CD4-positive, alpha-beta memory T cell (primary cell): ENCODE measurements around the gene KDM7A. TPM values are rescaled to one million over a fixed set of nuclear protein-coding genes. Genes with fewer than 3 reads are reported as not detected.

ENCODE experiments used
- CTCF ChIA-PET: fragments of 350-600 bp; sonication (Branson Sonifier 250); formaldehyde crosslinking; loops from one replicate; lab custom pipeline; 2021; ENCODE audit warnings: inconsistent platforms; ENCODE audit not compliant: partially characterized antibody; lab: Charles Lee
- POLR2A ChIA-PET: fragments of 350-600 bp; sonication (Branson Sonifier 250); formaldehyde crosslinking; loops from one replicate; lab custom pipeline; 2021; ENCODE audit not compliant: partially characterized antibody; lab: Charles Lee
- DNase-seq, 5 donors: peaks; one replicate each; pipeline versions ENCODE4 v3.0.0 to v3.0.0-alpha.2; 2020 to 2022; ENCODE audit warnings: mixed read lengths in 1 of 5
- H3K27ac ChIP-seq: one replicate; pipeline ENCODE4 v1.7.0; 2013; ENCODE audit warnings: low read depth, low read length
- H3K27me3 ChIP-seq: 2 replicates; pipeline ENCODE4 v1.7.0; 2013; ENCODE audit warnings: mild to moderate bottlenecking, low read length, moderate library complexity; ENCODE audit not compliant: insufficient read depth
- H3K36me3 ChIP-seq: 2 replicates; pipeline ENCODE4 v1.7.0; 2013; ENCODE audit warnings: mild to moderate bottlenecking, low read length, moderate library complexity; ENCODE audit not compliant: insufficient read depth
- H3K4me1 ChIP-seq: 2 replicates; pipeline ENCODE4 v1.7.0; 2013; ENCODE audit warnings: mild to moderate bottlenecking, low read length, moderate library complexity; ENCODE audit not compliant: insufficient read depth
- H3K4me3 ChIP-seq, 2 donors: one replicate each; pipeline ENCODE4 v1.7.0; 2013; ENCODE audit warnings: low read length in 2 of 2, mild to moderate bottlenecking in 1 of 2
- H3K9me3 ChIP-seq, 2 donors: one replicate each; pipeline ENCODE4 v1.7.0; 2013; ENCODE audit warnings: low read length in 2 of 2, control low read depth in 1 of 2; ENCODE audit not compliant: control insufficient read depth in 1 of 2
- H3K27ac Mint-ChIP-seq, 7 donors: one replicate each; pipeline ENCODE4 v1.8.0; 2020 to 2021; ENCODE audit warnings: mixed read lengths in 7 of 7, mild to moderate bottlenecking in 6 of 7, inconsistent platforms in 3 of 7, moderate library complexity in 3 of 7
- H3K27me3 Mint-ChIP-seq, 2 donors: one replicate each; pipeline ENCODE4 v1.8.0; 2020 to 2021; ENCODE audit warnings: mixed read lengths in 2 of 2
- H3K36me3 Mint-ChIP-seq, 2 donors: one replicate each; pipeline ENCODE4 v1.8.0; 2020 to 2021; ENCODE audit warnings: mixed read lengths in 2 of 2, inconsistent platforms in 1 of 2, mild to moderate bottlenecking in 1 of 2
- H3K4me1 Mint-ChIP-seq, 4 donors: one replicate each; pipeline ENCODE4 v1.8.0; 2020 to 2021; ENCODE audit warnings: mixed read lengths in 4 of 4, mild to moderate bottlenecking in 1 of 4
- H3K4me3 Mint-ChIP-seq, 8 donors: one replicate each; pipeline ENCODE4 v1.8.0; 2020 to 2021; ENCODE audit warnings: mixed read lengths in 8 of 8, mild to moderate bottlenecking in 7 of 8, moderate library complexity in 6 of 8, inconsistent platforms in 3 of 8
- H3K9me3 Mint-ChIP-seq, 8 donors: one replicate each; pipeline ENCODE4 v1.8.0; 2020 to 2021; ENCODE audit warnings: mixed read lengths in 8 of 8, mild to moderate bottlenecking in 5 of 8, inconsistent platforms in 3 of 8, moderate library complexity in 1 of 8
- intact Hi-C: fragments of 100-400 bp; cut with micrococcal nuclease; formaldehyde crosslinking; loops from one replicate; pipeline ENCODE4 v1.15.1; 2023
- polyA plus RNA-seq, 2 donors: library from polyadenylated mRNA; unstranded; fragments of 300-500 nt; fragmentation: Illumina TruSeq; gene quantifications; one replicate each; pipeline ENCODE4 v1.2.3, GENCODE V29; 2021
- total RNA-seq, 2 experiments: library from RNA; stranded (reverse); gene quantifications; one replicate each; pipeline ENCODE4 v1.2.3, GENCODE V29; 2021

KDM7A gene
- total and polyA plus RNA-seq, 4 experiments from 2014 or later = 3.3 to 45.9 (median 23.6) TPM

DNA sequence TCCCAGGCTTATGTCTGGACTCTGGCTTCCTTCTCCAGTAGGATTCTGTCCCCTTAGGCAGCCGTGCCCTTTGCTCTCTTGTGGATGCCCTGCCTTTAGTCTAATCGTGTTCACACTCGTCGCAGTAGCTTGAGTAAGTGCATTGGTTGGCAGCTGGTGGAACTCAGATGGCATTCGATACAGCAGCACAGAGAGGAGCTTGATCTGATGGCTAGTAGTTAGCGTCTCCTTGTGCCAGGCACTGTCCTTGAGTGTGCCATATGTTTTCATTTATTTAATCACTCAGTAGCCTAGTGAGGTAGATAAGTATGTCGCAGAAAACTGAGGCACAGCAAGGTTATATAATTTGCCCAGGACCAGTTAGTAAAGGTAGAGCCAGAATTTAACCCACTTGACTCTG, 95.9 kb downstream of the KDM7A start:
- intact Hi-C loops = no loop called here
- Histone ChIP-seq H3K4me1 (peaks cover 21% of the 10 kb centered on the region), H3K27me3 (no peaks in the 10 kb centered on the region), H3K4me3 (no peak overlapping the region), H3K9me3 (no peaks in the 10 kb centered on the region), H3K27ac (no peak overlapping the region), H3K36me3 (no peaks in the 10 kb centered on the region)
- no peaks in the 10 kb centered on the region for H3K9me3 Mint-ChIP-seq
- ChIA-PET CTCF (no interaction called here), POLR2A (no interaction called here)
- H3K4me1 Mint-ChIP-seq = peaks cover 16 to 31% (median 22%) of the 10 kb centered on the region in 4 donors
- H3K27ac Mint-ChIP-seq = peak overlapping the region in 1 of 7 donors; percentile 48
- H3K27me3 Mint-ChIP-seq = no peaks in the 10 kb centered on the region
- no peaks in the 10 kb centered on the region for H3K36me3 Mint-ChIP-seq
- no peak overlapping the region for H3K4me3 Mint-ChIP-seq
- DNase-seq = no peak

DNA sequence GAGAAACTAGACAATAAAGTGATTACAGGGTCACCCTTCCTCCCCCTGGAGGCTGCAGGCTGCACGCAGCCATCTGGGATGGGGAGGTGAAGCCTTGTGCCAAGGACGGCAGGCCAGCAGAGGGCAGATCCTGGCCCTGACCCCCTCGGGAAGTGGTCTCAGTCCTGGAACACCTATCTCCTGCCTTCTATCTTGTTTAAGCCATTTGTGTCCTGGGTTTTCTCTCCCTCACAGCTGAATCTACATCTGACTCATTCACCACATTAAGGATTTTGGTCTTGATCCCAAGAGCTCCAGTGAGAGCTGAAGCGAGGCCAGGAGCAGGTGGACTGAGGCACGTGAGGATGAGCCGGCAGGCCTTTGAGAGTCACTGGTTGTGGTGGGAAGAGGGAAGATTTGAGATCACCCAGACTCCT, 97.7 kb downstream of the KDM7A start:
- H3K4me3 Mint-ChIP-seq = no peak overlapping the region
- H3K36me3 Mint-ChIP-seq = no peaks in the 10 kb centered on the region
- no peak overlapping the region for H3K27ac Mint-ChIP-seq
- Histone ChIP-seq H3K4me3 (no peak overlapping the region), H3K36me3 (no peaks in the 10 kb centered on the region), H3K4me1 (peaks cover 4% of the 10 kb centered on the region), H3K27ac (no peak overlapping the region), H3K27me3 (no peaks in the 10 kb centered on the region), H3K9me3 (no peaks in the 10 kb centered on the region)
- H3K4me1 Mint-ChIP-seq = peaks cover 6 to 13% (median 11%) of the 10 kb centered on the region in 4 donors
- intact Hi-C loops = no loop called here
- ChIA-PET CTCF (no interaction called here), POLR2A (no interaction called here)
- no peaks in the 10 kb centered on the region for H3K9me3 Mint-ChIP-seq
- no peak for DNase-seq
- H3K27me3 Mint-ChIP-seq = peaks cover 0 to under 1% of the 10 kb centered on the region in 2 donors

DNA sequence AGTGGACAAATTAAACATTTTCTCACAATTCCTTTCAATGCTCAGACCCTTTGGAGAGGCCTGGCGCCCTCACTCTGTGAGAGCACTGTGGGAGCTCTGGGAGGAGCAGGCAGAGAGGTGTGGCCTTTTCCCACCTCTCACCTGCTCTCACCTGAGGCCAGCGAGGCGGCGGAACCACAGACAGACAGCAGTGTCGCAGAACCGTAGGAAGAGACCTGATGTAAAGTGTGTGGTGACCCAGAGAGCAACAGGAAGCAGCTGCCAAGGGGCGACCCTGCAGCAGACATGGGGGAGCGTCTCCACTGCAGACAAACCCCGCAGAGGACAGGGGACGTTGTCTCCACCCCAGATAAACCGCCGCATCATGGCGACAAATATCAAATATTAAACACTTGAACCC, 98.4 kb downstream of the KDM7A start:
- no peaks in the 10 kb centered on the region for H3K36me3 ChIP-seq
- Mint-ChIP-seq H3K4me1 (peaks cover under 1 to 9% (median 5%) of the 10 kb centered on the region in 4 donors), H3K27me3 (peaks cover 0 to 2% of the 10 kb centered on the region in 2 donors), H3K27ac (no peak overlapping the region), H3K4me3 (no peak overlapping the region), H3K9me3 (no peaks in the 10 kb centered on the region), H3K36me3 (no peaks in the 10 kb centered on the region)
- DNase-seq = no peak
- no peak overlapping the region for H3K4me3 ChIP-seq
- ChIA-PET POLR2A (no interaction called here), CTCF (no interaction called here)
- no peak overlapping the region for H3K27ac ChIP-seq
- H3K27me3 ChIP-seq = no peaks in the 10 kb centered on the region
- H3K4me1 ChIP-seq = no peaks in the 10 kb centered on the region
- intact Hi-C loops = no loop called here
- no peaks in the 10 kb centered on the region for H3K9me3 ChIP-seq

DNA sequence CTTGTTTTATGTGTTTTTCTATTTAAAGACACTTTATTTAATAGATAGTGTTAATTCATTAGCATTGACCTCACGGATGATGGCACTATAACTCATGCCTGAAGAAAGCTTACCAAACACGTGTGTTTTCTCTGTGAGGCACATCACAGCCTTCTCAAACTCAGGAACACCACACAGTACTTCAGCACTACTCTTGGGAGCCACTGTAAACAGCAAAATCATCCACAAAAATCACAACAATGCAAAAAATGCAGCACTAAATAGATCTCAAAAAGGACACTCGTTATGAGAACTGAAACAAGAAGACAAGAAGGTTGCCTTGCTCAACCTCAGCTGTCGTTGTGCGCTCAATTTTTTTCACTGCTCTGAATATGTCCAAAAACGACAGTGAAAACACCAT, 102.0 kb downstream of the KDM7A start:
- H3K9me3 ChIP-seq = no peaks in the 10 kb centered on the region
- no peaks in the 10 kb centered on the region for H3K36me3 ChIP-seq
- no peak overlapping the region for H3K4me3 ChIP-seq
- DNase-seq = no peak
- Mint-ChIP-seq H3K27ac (no peak overlapping the region), H3K9me3 (no peaks in the 10 kb centered on the region), H3K4me3 (no peak overlapping the region), H3K27me3 (peaks cover 2% of the 10 kb centered on the region in 2 donors), H3K36me3 (no peaks in the 10 kb centered on the region), H3K4me1 (peaks cover under 1 to 6% (median under 1%) of the 10 kb centered on the region in 4 donors)
- H3K4me1 ChIP-seq = no peaks in the 10 kb centered on the region
- CTCF ChIA-PET = no interaction called here
- no peak overlapping the region for H3K27ac ChIP-seq
- H3K27me3 ChIP-seq = no peaks in the 10 kb centered on the region
- intact Hi-C loops = no loop called here
- POLR2A ChIA-PET = no interaction called here

DNA sequence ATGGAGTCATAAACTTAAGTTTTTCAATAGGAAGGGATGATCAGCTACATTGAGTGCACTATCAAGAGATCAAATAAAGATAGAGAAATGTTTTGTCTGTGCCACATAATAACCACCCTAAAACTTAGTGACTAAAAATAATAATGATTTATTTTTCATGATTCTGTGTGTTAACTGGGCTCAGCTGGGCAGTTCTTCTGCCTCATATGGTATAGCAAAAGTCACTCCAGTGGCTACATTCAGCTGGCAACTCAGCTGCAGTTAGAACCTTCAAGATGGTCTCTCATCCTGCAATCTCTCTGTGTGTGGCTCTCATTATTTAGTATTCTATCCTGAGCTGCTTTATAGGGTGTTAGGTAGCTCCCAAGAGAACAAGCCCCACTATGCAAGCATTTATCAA, 106.2 kb downstream of the KDM7A start:
- ChIA-PET POLR2A (interaction anchor here (1.2 kb wide), 1 partner anchor 105 kb away, joined by 3 read pairs; no protein-coding TSS in a partner anchor), CTCF (interaction anchor here (1.2 to 1.5 kb wide), 2 partner anchors 17 to 234 kb away, joined by 3 to 4 read pairs; no protein-coding TSS in a partner anchor)
- peaks cover 2% of the 10 kb centered on the region in 2 donors for H3K27me3 Mint-ChIP-seq
- H3K4me1 ChIP-seq = peaks cover 4% of the 10 kb centered on the region
- peaks cover 9 to 15% of the 10 kb centered on the region in 2 donors for H3K36me3 Mint-ChIP-seq
- peaks cover 0 to 23% (median 20%) of the 10 kb centered on the region in 8 donors for H3K9me3 Mint-ChIP-seq
- DNase-seq = no peak
- H3K27me3 ChIP-seq = no peaks in the 10 kb centered on the region
- no peak overlapping the region for H3K4me3 ChIP-seq
- H3K4me1 Mint-ChIP-seq = peaks cover 8 to 9% (median 9%) of the 10 kb centered on the region in 4 donors
- H3K9me3 ChIP-seq = peaks cover 0 to 7% of the 10 kb centered on the region in 2 donors
- H3K4me3 Mint-ChIP-seq = no peak overlapping the region
- no peak overlapping the region for H3K27ac Mint-ChIP-seq
- H3K36me3 ChIP-seq = no peaks in the 10 kb centered on the region
- H3K27ac ChIP-seq = no peak overlapping the region
- intact Hi-C loops = no loop called here

DNA sequence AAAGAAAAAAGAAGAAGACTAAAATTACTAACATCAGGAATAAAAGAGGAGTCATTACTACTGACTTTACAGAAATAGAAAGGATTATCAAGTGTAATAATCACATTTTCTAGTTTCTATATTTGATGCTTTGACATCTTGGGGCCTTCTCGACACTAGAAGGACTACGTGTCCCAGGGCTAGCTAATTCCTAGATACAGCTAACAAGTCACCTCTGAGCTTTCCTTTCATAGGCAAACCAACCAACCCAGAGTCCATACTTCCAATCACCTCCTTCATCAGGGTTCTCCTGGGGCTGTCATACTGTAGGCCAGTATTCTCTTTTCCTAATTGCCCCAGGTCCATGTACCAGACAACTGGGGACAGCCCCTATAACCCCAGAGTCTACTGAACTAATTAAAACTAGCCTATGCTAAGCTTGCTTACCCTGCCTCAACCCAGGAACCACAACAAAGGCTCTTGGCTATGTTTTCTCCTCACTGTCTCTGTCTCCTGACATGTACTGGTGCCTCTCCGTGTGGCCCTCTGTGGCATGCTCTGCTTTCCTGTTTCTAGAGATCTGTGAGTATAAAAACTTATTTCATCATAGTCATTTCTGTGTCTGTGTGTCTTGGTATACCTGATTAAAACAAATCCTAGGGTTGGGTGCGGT, 107.4 kb downstream of the KDM7A start:
- Mint-ChIP-seq H3K27ac (peak overlapping the region in 5 of 7 donors; percentile 2 to 69 (median 19)), H3K4me3 (peak overlapping the region in 2 of 8 donors; percentile 25 to 27), H3K27me3 (peaks cover 2% of the 10 kb centered on the region in 2 donors), H3K9me3 (peaks cover 0 to 23% (median 20%) of the 10 kb centered on the region in 8 donors), H3K4me1 (peaks cover 8 to 9% (median 9%) of the 10 kb centered on the region in 4 donors), H3K36me3 (peaks cover 9 to 15% of the 10 kb centered on the region in 2 donors)
- ChIA-PET CTCF (interaction anchor here (0.7 to 1.5 kb wide), 2 partner anchors 235 to 424 kb away, joined by 3 to 4 read pairs; no protein-coding TSS in a partner anchor), POLR2A (interaction anchor here (0.6 kb wide), 1 partner anchor 106 kb away, joined by 3 read pairs; no protein-coding TSS in a partner anchor)
- Histone ChIP-seq H3K4me1 (peaks cover 4% of the 10 kb centered on the region), H3K27ac (no peak overlapping the region), H3K36me3 (no peaks in the 10 kb centered on the region), H3K4me3 (no peak overlapping the region), H3K27me3 (no peaks in the 10 kb centered on the region), H3K9me3 (peaks cover 0 to 7% of the 10 kb centered on the region in 2 donors)
- peak in 4 of 5 donors; percentile 27 to 34 (median 30) for DNase-seq
- intact Hi-C loops = no loop called here

DNA sequence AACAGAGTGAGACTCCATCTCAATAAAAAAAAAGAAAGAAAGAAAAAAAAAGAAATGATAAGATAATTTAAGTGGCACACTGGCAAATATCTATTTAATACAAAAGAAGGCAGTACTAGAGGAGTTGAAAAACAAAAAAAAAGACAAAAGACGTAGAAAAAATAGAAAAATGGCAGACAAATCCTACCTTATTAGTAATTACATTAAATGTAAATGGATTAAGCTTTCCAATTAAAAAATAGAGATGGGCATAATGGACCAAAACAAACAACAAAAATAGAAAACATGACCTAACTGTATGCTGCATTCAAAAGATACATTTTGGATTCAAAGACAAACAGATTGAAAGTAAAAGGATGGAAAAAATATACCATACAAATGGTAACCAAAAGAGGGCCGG, 108.8 kb downstream of the KDM7A start:
- no peak overlapping the region for H3K4me3 ChIP-seq
- no peaks in the 10 kb centered on the region for H3K36me3 ChIP-seq
- H3K27me3 Mint-ChIP-seq = peaks cover 0 to 2% of the 10 kb centered on the region in 2 donors
- no peak overlapping the region for H3K27ac ChIP-seq
- peaks cover 9 to 15% of the 10 kb centered on the region in 2 donors for H3K36me3 Mint-ChIP-seq
- H3K4me1 ChIP-seq = peaks cover 12% of the 10 kb centered on the region
- intact Hi-C loops = no loop called here
- no peak overlapping the region for H3K27ac Mint-ChIP-seq
- POLR2A ChIA-PET = no interaction called here
- peaks cover 9 to 18% (median 14%) of the 10 kb centered on the region in 4 donors for H3K4me1 Mint-ChIP-seq
- H3K9me3 Mint-ChIP-seq = peaks cover 0 to 23% (median 20%) of the 10 kb centered on the region in 8 donors
- CTCF ChIA-PET = no interaction called here
- H3K9me3 ChIP-seq = peaks cover 0 to 7% of the 10 kb centered on the region in 2 donors
- DNase-seq = no peak
- H3K4me3 Mint-ChIP-seq = peak overlapping the region in 1 of 8 donors; percentile 24
- no peaks in the 10 kb centered on the region for H3K27me3 ChIP-seq
